NCI-H128 (cell line): Measurements from ENCODE around the gene ZBED4.

Experiments
- DNase-seq: peaks from one replicate; lab custom pipeline; 2025; ENCODE audit not compliant: unreplicated experiment; lab: John Stamatoyannopoulos, UW

ZBED4 gene

DNA sequence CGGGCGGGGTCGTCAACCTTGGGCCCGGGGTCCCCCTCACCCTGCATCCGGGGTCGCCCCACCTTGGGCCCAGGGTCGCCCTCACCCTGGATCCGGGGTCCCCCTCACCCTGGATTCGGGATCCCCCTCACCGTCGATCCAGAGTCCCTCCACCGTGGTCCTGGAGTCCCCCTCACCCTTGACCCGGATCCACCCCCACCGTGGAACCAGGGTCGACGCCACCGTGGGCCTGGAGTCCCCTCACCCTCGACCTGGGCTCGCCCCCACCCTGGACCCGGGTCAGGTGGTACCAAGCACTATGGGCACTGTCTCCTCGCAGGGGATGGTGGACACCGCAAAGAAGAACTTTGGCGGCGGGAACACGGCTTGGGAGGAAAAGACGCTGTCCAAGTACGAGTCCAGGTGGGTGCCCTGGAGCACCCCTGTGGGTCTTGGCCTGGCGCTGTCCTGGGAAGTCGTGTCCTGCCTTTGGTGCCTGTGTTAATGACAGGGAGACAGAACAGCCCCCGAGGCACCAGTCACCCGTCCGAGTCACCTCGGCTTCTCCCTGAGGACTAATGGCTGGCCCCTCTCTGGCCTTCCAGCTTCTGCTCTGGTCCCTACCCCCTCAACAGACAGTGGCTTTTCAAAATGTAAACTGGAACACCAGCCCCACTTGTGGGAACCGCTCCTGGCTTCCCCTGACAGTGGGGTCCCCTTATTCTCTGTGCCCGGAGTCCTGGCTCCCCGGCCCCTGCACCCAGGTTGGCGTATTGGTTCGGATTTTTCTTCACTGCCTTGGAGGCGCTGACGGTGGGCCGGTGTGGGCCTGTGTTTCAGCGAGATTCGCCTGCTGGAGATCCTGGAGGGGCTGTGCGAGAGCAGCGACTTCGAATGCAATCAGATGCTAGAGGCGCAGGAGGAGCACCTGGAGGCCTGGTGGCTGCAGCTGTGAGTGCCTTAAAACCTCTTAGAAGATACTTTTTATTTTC, 65.6 kb downstream of the ZBED4 start:
- no peak for DNase-seq

DNA sequence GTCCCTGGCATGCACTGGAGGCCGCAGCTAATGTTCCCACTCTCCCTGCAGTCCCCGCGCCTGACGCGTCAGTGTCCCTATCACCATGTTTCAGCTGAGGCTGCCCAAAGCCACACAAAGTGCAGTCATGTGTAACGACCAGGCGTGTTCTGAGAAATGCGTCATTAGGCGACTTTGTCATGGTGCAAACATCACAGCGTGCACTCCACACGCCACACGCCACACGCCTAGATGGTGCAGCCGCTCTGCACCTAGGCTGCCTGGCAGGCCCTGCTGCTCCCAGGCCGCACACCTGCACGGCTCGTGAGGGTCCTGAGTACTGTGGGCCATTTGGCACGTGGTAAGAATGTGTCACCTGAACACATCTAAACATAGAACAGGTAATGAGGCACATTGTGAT, 67.2 kb downstream of the ZBED4 start:
- no peak for DNase-seq

DNA sequence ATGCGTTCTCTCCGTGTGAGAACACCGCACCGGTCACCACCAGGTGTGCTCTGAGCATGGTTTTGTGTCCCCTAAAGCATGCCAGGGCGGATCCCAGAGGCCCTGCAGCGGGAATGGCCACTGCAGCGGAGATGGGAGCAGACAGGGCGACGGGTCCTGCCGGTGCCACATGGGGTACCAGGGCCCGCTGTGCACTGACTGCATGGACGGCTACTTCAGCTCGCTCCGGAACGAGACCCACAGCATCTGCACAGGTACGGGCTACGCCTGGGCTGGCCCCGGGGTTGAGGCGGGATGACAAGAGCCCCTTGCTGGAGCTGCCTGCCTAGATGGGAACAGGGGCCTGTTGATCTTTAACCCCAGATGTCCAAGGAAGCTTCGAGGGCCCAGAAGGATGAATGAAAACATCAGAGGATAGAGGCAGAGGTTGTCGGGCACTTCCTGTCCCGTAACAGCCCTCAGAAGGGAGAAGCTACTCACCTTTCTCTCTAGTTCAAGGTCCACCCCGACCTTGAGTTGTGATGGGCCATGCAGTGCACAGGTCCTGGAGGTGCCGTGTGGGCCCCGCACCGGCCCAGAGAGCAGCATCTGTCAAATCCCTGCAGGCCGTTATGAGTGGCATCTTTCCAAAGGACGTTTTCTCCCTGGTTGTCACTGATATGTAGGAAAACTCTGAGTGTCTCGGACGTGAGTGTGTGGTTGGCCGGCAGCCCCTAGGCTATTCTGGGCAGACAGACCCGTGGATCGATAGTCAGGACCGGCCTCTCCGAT, 68.0 kb downstream of the ZBED4 start:
- DNase-seq: no peak

DNA sequence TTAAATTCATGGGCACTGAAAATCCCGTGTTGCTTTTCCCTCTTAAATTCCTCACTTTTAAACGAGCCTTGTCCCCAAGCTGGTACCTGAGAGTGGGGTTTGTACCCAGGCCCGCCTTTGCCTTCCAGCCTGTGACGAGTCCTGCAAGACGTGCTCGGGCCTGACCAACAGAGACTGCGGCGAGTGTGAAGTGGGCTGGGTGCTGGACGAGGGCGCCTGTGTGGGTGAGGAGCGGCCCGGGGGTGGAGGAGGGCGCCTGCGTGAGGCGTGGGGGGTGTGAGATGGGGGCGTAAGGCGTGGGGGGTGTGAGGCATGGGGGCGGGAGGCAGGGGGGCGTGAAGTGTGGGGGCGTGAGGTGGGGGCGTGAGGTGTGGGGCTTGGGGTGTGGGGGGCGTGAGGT, 68.8 kb downstream of the ZBED4 start:
- no peak for DNase-seq

DNA sequence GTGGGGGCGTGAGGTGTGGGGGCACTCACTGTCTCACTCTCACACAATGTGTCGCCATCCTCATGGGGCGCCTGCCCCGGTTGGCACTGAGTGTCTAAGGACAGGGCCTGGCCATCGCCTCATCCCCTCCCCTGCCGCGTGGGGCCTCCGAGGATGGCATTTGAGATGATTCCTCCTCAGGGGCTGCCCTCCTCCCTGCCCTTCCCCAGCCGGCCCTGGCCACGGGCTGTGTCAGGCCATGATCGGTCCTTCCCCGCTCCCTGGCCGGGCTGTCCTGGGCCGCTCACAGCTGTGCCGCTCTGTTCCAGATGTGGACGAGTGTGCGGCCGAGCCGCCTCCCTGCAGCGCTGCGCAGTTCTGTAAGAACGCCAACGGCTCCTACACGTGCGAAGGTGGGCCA, 69.3 kb downstream of the ZBED4 start:
- DNase-seq: no peak

DNA sequence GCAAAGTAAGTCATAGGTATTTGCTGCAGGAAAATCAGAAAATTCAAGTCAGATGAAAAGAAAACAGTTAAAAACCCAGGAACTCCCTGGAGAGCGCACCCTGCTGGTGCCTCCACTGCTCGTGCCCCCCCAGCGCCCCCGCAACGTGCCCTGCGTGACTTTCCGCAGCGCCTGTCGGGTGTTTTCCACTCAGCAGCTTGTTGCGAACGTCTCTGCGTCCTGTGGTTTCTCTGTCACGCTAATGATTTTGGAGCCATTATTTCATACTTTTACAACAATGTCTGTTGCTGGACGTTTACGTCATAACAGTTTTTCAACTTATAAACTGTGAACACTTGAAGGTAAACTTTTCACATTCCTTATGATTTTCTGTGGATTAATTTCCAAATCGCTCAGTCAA, 69.8 kb downstream of the ZBED4 start:
- no peak for DNase-seq

DNA sequence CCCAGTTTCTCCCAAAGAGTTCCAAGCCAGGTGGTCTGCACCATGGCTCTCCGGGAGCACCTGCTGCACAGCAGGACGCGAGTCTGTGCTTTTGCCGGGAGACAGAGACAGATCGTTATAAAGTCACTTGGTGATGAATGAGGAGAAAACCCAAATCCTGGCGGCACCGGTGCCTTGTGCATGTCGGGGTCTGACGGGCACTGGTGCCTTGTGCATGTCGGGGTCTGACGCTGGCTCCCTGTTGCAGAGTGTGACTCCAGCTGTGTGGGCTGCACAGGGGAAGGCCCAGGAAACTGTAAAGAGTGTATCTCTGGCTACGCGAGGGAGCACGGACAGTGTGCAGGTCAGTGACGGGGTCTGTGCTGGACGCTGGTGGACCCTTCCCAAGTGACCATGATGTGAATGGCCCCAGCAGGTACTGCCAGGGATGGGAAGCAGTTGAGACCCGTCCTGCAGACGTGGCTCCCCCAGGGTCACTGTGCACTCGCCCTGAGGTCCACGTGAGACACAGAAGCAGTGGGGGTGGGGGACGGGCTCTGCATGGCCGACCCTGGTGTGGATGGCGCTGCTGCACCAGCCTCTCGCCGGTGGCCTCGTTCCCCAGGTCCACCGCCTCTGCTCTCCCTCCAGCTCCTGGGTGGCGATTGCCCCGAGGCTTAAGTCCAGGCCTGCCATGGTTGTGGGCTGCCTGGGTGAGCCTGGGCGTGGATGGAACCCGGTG, 70.6 kb downstream of the ZBED4 start:
- no peak for DNase-seq

DNA sequence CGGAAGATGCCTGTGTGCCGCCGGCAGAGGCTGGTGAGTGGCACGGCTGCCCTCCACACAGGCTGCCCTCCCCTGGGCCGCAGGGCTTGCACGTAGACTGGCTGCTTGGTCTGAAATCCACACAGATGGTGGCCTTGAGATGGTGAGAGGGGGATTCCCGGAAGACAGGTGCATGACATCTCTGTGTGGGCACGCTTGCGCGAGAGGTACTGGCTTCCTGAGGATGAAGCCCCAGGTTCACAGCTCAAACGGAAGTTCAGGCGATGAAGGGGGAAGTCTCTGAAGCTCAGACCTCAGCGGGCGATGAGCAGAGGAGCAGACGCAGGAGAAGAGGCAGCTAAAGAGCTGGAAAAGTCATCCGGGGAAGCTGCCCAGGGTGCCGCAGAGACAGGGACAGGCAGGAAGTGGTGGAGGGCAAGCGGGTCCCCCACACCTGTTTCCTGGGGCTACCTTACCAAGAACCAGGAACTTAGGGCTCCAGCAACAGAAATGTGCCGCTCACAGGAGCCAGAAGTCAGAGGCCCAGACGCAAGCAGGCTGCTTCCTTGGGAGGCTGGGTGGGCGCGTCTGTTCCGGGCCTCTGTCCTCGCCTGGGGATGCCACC, 72.0 kb downstream of the ZBED4 start:
- no peak for DNase-seq

DNA sequence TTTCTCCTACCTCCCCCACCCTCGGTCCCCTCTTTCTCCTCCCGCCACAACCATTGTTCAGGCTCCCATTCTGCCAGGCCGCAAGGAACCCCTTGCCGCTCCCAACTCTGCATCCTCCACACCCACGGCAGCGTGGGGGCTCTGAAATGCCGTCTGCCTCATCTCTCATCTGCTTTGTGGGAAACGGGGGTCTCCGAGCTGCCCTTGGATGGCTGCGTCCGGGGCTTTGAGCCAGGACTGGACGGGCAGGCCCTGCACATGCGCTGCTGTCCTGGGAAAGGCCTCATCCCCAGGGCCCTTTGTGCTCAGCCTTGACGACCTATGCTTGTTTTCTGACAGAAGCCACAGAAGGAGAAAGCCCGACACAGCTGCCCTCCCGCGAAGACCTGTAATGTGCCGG, 73.3 kb downstream of the ZBED4 start:
- no peak for DNase-seq

DNA sequence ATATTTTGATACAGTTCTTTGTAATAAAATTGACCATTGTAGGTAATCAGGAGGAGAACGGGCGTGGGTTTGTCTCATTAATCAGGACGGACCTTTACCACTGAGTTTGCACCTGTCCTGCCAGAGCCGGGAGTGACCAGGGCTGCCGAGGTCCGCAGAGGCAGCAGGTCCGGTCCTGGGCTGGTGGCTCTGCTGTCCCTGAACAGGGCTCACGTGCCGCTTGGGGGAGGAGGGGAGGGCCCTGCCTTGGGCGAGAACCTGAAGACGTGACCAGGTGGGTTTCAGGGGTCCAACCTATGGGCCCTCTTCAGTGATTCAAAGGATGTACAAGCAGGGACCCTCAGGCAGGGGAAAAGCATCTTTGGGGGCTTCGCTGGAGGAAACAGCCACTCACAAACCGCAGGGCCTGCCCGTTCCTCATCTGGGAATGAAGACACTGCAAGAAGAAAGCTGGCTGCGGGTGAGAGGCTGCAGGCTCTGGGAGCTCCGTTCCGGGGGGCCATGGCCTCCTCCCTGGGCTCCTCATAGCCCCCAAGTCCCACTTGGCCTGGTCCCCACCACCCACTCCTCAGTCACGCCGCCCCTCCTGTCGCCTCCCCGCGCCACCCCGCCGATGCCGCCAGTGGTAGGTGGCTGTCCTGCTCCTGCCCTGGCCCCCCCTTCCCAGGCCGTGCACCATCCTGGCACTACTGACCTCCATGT, 74.0 kb downstream of the ZBED4 start:
- DNase-seq: no peak

DNA sequence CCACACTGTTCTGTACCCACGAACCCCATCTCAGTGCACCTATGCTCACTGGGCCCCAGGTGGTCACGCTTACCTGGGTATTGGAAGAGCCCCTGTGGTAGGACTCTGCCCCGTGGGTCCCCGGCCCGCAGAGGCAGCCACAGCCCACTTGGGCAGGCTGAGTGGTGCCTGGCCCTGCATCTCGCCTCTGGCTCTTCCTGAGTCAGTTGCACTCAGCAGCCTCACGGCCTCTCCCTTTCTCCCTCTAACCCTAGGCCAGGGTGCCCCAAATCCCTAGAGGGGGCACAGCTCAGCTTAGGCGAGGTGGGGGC, 74.5 kb downstream of the ZBED4 start:
- DNase-seq: no peak

DNA sequence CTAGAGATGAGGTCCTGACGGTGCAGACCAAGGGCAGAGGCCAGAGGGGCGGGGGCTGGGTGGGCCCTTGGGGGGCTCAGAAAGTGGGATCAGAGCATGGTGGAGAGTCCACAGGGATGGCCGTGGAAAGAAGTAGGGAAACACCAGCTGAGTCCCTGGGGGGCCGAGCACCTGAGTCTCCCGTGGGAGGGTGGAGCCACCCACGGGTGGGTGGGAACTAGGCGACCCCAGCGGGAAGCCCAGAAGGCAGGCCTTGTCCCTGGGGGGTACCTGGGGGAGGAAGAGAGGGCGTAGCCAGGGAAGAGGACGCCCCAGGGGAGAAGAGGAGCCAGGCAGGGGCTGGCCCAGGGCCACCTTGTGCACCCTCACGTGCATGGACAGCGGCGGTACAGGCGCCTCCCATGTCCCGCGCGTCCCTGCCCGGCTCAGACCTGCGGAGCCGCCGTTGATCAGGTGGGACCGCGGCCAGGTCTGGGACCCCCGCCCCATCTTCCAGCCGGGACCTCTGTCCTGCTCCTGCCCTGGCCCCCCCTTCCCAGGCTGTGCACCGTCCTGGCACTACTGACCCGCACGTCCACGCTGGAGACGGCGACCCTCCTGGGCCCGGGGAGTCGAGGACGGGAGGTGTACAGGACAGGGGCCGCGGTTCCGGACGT, 75.0 kb downstream of the ZBED4 start:
- no peak for DNase-seq

DNA sequence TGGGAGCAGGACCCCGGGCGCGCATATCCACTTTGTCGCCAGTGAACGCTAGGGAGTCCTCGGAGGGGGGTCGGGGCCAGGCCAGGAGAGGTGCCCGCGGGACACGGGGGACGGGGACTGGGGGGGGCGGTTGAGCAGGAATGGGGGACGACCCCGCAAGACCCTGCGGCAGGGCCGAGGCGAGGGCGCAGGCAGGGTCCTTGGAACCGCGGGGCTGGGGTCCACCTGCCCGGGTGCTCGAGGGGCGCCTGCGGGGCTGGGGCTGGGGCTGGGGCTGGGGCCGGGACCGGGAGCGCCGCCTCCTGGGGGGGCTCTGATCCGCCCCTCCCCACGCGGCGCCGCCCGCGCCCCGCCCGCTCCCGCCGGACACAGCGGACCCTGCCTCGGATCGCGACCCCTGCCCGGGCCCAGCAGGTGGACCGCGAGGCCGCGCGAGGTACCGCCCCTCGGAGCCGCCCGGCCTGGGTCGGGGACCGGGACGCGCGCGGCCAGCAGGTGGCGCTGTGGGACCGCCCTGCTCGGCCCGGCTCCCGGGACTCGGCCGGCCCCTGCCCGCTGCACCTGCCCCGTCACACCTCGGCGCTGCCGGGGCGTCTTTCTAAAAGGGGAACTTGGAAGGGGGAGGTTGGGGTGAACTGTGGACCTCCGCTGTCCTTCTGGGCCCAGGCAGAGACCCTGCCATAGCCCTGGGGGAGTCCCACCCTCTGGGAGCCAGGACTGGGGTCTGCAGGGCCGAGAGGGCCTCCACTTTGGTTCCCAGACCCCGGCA, 75.8 kb downstream of the ZBED4 start:
- peak; percentile 16 for DNase-seq

DNA sequence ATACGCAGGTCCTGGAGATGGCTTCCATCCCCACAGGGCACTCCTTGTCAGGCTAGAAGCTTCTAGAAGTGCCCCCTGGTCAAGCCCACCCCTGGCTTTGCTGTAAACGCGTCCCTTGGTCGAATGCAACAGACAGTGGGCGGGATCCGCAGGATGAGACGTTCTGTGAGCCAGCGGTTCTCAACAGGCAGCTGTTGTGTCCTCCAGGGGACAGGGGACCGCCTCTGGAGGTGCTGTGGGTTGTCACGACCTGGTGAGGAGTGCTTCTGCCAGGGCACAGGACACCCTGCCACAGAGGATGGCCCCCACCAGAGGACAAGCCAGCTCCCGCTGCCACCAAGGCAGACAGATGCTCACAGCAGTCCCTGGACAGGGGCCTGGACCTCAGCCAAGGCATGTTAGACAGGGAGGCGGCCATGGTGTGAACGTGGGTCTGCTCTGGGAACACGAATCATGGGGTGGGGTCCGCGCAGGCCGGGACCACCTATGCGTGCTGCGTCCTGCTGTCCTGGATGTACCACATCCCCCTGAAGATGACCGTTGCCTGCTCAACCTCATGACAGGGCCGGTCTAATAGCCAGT, 76.4 kb downstream of the ZBED4 start:
- DNase-seq: no peak

DNA sequence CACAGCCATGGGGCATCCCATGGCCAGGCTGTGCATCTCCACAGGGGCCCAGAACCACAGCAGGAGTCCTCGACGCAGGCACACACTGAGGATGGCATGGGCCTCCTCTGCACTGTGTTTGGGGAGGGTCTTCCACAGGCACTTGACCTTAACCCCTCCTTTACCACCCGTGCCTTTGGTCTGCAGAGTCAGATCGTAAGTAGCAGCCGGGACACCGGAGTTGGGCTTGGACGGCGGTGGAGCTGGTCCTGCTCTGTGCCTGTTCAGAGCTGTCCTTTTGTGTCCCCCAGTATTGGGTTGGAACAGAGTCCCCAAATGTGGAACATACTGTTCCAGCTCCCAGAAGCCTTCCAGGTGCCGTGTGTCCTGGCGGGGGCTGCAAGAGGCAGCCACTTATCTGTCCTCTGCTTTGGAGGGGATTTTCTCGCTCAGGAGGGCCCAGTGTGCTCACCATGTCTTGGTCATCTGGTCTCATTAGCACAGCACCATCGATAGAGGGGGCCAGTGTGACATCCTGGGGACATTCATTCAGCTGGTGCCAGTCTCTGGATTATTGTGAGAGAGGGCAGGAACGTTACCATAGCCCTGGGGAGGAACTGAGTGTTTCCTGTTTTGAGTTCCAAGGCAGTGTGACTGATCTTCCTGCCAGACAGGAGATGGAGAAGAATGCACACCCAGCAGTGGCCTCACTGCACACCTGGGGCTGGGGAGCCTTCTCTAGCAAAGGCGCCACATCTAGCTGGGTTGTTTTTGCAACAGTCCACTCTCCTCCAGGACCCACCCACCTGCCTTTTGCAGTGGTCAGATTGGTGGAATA, 77.2 kb downstream of the ZBED4 start:
- peak; percentile 50 for DNase-seq

DNA sequence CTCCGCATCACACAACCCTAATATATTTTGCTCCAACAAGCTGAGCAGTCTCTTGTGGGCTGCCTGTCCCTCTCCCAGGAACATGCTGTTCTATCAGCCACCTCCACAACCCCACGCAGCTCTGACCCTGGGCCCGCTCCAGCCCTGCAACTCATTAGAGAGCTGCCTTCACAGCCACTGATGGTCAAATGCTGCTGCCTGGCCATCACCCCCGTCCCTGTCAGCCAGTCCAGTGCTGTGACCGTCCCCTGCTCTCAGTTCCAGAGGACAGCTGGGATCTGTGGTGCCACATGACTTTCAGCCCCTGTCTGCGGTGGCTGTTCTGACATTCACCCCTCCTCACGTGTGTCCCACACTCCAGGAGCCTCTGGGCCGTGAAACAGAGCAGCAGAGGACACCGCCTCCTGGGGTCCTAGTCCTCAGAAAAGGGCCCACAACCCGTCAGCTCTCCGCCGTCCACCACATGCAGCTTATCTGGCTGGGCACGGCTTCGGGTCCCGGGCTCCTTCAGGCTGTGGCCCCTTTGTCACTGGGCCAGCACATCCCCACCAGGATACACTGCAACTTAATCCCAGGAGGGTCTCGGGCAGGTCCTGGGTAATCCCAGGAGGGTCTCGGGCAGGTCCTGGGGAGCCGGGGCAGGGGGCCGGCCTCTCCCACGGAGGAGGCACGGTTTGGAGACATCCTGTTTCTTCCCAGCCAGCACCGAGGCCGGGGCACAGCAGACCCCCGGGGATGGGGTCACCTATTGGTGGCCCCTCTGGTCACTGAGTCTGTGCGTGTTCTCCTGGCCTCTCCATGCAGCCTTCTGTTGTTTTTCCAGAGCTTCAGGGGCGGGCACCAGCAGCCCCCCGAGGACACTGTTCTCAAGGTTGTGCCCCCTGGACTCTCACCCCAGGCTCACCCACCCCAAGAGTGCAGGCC, 79.9 kb downstream of the ZBED4 start:
- DNase-seq: no peak
